HEK293 (cell line): ENCODE measurements around the gene AHRR.
"Not testable (repeated sequence)": the region's sequence is repeated elsewhere in the genome, so short reads cannot be mapped to it uniquely, and the experiment has no call there.

Experiments used
- CTCF ChIA-PET: fragments of 350-600 bp; formaldehyde crosslinking; extraction: SDS; loops from one replicate; lab custom pipeline; 2021; ENCODE audit warnings: antibody characterized with exemption; lab: Yijun Ruan, JAX
- POLR2A ChIA-PET: fragments of 300-600 bp; formaldehyde crosslinking; extraction: SDS; loops from one replicate; lab custom pipeline; 2020; ENCODE audit warnings: antibody characterized with exemption, inconsistent platforms; lab: Yijun Ruan, JAX
- H3K27ac ChIP-seq: fragments of 200-500 bp; sonication (Bioruptor generic); 2 replicates; pipeline ENCODE4 v1.5.1; 2014; ENCODE audit warnings: low read depth, low read length, control low read depth, inconsistent platforms; ENCODE audit errors: extremely low read depth
- H3K36me3 ChIP-seq, 2 experiments: fragments of 200-500 bp in 1 of 2; sonication (Bioruptor generic) in 1 of 2; 1 replicate in 1 of 2; 2 replicates in 1 of 2; pipeline ENCODE4 v1.5.1; 2014 to 2017; ENCODE audit warnings: inconsistent platforms in 2 of 2, low read length in 2 of 2; ENCODE audit not compliant: control insufficient read depth in 2 of 2, insufficient read depth in 1 of 2
- H3K4me1 ChIP-seq: fragments of 200-500 bp; sonication (Bioruptor generic); 2 replicates; pipeline ENCODE4 v1.5.1; 2014; ENCODE audit warnings: mild to moderate bottlenecking, low read length, inconsistent platforms; ENCODE audit not compliant: control insufficient read depth, insufficient read depth
- H3K4me3 ChIP-seq: 2 replicates; pipeline ENCODE4 v1.5.1; 2011; ENCODE audit warnings: low read depth, mild to moderate bottlenecking, control low read depth, low read length, moderate library complexity
- H3K9me3 ChIP-seq: fragments of 200-500 bp; sonication (Bioruptor generic); 2 replicates; pipeline ENCODE4 v1.5.1; 2014; ENCODE audit warnings: low read depth, low read length, inconsistent platforms; ENCODE audit not compliant: control insufficient read depth, insufficient read depth
- BCL11A ChIP-seq: fragments of 450-650 bp; formaldehyde crosslinking; IDR thresholded peaks from 2 replicates; pipeline ENCODE4 v1.5.1; 2016; ENCODE audit warnings: low read depth, missing biosample characterization, missing genetic modification characterization
- BCL11B ChIP-seq: fragments of 450-650 bp; formaldehyde crosslinking; IDR thresholded peaks from 2 replicates; pipeline ENCODE4 v1.5.1; 2016; ENCODE audit warnings: low read depth, missing biosample characterization, missing genetic modification characterization
- GLI4 ChIP-seq: fragments of 450-650 bp; formaldehyde crosslinking; IDR thresholded peaks from 2 replicates; pipeline ENCODE4 v1.5.1; 2016; ENCODE audit warnings: missing biosample characterization, missing genetic modification characterization
- KLF1 ChIP-seq: fragments of 450-650 bp; formaldehyde crosslinking; IDR thresholded peaks from 2 replicates; pipeline ENCODE4 v1.5.1; 2016; ENCODE audit warnings: missing biosample characterization, missing genetic modification characterization
- MYNN ChIP-seq: fragments of 450-650 bp; formaldehyde crosslinking; IDR thresholded peaks from 2 replicates; pipeline ENCODE4 v1.5.1; 2016; ENCODE audit warnings: missing biosample characterization, missing genetic modification characterization, borderline replicate concordance
- PRDM1 ChIP-seq: fragments of 450-650 bp; formaldehyde crosslinking; IDR thresholded peaks from 2 replicates; pipeline ENCODE4; 2016; ENCODE audit warnings: missing biosample characterization, missing genetic modification characterization
- SCRT2 ChIP-seq: fragments of 450-650 bp; formaldehyde crosslinking; IDR thresholded peaks from 2 replicates; pipeline ENCODE4 v1.5.1; 2016; ENCODE audit warnings: missing biosample characterization, missing genetic modification characterization
- ZNF354C ChIP-seq: fragments of 450-650 bp; formaldehyde crosslinking; IDR thresholded peaks from 2 replicates; pipeline ENCODE4 v1.5.1; 2016; ENCODE audit warnings: missing biosample characterization, missing genetic modification characterization, low read depth, borderline replicate concordance
- ZNF394 ChIP-seq: fragments of 450-650 bp; formaldehyde crosslinking; IDR thresholded peaks from 2 replicates; pipeline ENCODE4 v1.5.1; 2016; ENCODE audit warnings: missing biosample characterization, missing genetic modification characterization, mild to moderate bottlenecking, moderate library complexity, borderline replicate concordance
- ZNF561 ChIP-seq: fragments of 450-650 bp; IDR thresholded peaks from 2 replicates; pipeline ENCODE4 v1.5.1; 2018; ENCODE audit warnings: missing biosample characterization, missing genetic modification characterization, borderline replicate concordance
- ZNF571 ChIP-seq: fragments of 450-650 bp; formaldehyde crosslinking; IDR thresholded peaks from 2 replicates; pipeline ENCODE4 v1.5.0; 2017; ENCODE audit warnings: missing biosample characterization, missing genetic modification characterization
- ZNF585B ChIP-seq: fragments of 450-650 bp; formaldehyde crosslinking; IDR thresholded peaks from 2 replicates; pipeline ENCODE4 v1.5.1; 2016; ENCODE audit warnings: missing biosample characterization, missing genetic modification characterization
- ZNF785 ChIP-seq: fragments of 450-650 bp; formaldehyde crosslinking; IDR thresholded peaks from 2 replicates; pipeline ENCODE4 v1.5.1; 2016; ENCODE audit warnings: missing biosample characterization, missing genetic modification characterization
- ZNF837 ChIP-seq: fragments of 450-650 bp; formaldehyde crosslinking; IDR thresholded peaks from 2 replicates; pipeline ENCODE4 v1.5.1; 2016; ENCODE audit warnings: missing biosample characterization, missing genetic modification characterization
- ZNF843 ChIP-seq: fragments of 450-650 bp; formaldehyde crosslinking; IDR thresholded peaks from 2 replicates; pipeline ENCODE4 v1.5.1; 2016; ENCODE audit warnings: missing biosample characterization, missing genetic modification characterization
- TF ChIP-seq, protein P1 (sequence below): fragments of 450-650 bp; formaldehyde crosslinking; optimal IDR thresholded peaks from 2 replicates; pipeline ENCODE3; 2016; ENCODE audit warnings: missing biosample characterization, mild to moderate bottlenecking, missing genetic modification characterization
- TF ChIP-seq, protein P2 (sequence below): fragments of 450-650 bp; formaldehyde crosslinking; IDR thresholded peaks from 2 replicates; pipeline ENCODE4 v1.5.1; 2016; ENCODE audit warnings: missing biosample characterization, missing genetic modification characterization, borderline replicate concordance

AHRR gene

DNA sequence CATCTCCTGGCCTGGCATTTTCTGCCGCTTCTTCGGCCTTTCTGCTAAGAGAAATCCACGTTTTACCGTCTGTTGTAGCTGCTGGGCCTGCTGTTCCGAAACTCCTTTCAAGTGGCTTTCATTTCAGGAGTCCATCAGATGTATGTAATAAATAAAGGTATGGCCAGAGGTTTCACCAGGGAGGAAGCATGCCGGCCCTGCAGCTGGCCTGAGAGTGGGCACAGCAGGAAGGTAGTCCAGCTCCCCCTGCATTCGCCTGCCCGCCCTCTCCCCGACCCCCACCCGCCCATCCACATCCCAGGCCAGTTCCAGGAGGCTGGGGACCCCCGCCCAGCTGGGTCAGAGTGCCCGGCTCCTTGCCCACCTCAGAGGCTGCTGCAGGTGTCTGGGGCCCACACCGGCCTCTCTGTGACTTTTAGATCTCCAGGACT is 75.0 kb downstream of the AHRR start:
- H3K4me1 ChIP-seq, result peaks cover 20% of the 10 kb centered on the region
- POLR2A ChIA-PET, result interaction anchor here (0.7 kb wide), 1 partner anchor 152 kb away, joined by 3 read pairs; no protein-coding TSS in a partner anchor
- TF ChIP-seq ZNF837 (no peak), ZNF843 (tag by site-specific recombination) (no peak), GLI4 (no peak), ZNF394 (tag by site-specific recombination) (no peak), PRDM1 (tag by site-specific recombination) (no peak), ZNF785 (tag by site-specific recombination) (no peak), MYNN (no peak), ZNF571 (no peak), ZNF585B (tag by site-specific recombination) (no peak), ZNF561 (tag by site-specific recombination) (no peak)
- TF ChIP-seq, protein P1, sequence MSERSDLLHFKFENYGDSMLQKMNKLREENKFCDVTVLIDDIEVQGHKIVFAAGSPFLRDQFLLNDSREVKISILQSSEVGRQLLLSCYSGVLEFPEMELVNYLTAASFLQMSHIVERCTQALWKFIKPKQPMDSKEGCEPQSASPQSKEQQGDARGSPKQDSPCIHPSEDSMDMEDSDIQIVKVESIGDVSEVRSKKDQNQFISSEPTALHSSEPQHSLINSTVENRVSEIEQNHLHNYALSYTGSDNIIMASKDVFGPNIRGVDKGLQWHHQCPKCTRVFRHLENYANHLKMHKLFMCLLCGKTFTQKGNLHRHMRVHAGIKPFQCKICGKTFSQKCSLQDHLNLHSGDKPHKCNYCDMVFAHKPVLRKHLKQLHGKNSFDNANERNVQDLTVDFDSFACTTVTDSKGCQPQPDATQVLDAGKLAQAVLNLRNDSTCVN, result no peak
- TF ChIP-seq, protein P2, sequence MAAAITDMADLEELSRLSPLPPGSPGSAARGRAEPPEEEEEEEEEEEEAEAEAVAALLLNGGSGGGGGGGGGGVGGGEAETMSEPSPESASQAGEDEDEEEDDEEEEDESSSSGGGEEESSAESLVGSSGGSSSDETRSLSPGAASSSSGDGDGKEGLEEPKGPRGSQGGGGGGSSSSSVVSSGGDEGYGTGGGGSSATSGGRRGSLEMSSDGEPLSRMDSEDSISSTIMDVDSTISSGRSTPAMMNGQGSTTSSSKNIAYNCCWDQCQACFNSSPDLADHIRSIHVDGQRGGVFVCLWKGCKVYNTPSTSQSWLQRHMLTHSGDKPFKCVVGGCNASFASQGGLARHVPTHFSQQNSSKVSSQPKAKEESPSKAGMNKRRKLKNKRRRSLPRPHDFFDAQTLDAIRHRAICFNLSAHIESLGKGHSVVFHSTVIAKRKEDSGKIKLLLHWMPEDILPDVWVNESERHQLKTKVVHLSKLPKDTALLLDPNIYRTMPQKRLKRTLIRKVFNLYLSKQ (tag by site-specific recombination), result no peak
- TF ChIP-seq, all 188 proteins: peak for 0
- Histone ChIP-seq H3K9me3 (no peaks in the 10 kb centered on the region), H3K4me3 (no peak overlapping the region), H3K27ac (no peak overlapping the region), H3K36me3 (no peaks in the 10 kb centered on the region)
- CTCF ChIA-PET, result no interaction called here

DNA sequence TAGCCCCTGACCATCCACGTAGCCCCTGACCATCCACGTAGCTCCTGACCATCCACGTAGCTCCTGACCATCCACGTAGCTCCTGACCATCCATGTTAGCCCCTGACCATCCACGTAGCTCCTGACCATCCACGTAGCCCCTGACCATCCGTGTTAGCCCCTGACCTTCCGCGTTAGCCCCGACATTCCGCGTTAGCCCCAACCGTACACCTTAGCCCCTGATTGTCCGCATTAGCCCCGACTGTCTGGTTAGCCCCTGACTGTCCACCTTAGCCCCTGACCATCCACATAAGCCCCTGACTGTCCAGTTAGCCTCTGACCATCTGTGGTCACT is 76.6 kb downstream of the AHRR start:
- H3K27ac ChIP-seq, H3K36me3 ChIP-seq, POLR2A ChIA-PET, H3K9me3 ChIP-seq, H3K4me3 ChIP-seq: not testable (repeated sequence)
- CTCF ChIA-PET, result interaction anchor here (0.7 kb wide), 1 partner anchor 8 kb away, joined by 3 read pairs; no protein-coding TSS in a partner anchor
- H3K4me1 ChIP-seq, result peaks cover 20% of the 10 kb centered on the region
- peak; percentile 73; the same call in 1 of the 2 replicates for TF ChIP-seq BCL11A (tag by site-specific recombination)
- TF ChIP-seq BCL11B (tag by site-specific recombination), result peak; percentile 86; the same call in 1 of the 2 replicates

DNA sequence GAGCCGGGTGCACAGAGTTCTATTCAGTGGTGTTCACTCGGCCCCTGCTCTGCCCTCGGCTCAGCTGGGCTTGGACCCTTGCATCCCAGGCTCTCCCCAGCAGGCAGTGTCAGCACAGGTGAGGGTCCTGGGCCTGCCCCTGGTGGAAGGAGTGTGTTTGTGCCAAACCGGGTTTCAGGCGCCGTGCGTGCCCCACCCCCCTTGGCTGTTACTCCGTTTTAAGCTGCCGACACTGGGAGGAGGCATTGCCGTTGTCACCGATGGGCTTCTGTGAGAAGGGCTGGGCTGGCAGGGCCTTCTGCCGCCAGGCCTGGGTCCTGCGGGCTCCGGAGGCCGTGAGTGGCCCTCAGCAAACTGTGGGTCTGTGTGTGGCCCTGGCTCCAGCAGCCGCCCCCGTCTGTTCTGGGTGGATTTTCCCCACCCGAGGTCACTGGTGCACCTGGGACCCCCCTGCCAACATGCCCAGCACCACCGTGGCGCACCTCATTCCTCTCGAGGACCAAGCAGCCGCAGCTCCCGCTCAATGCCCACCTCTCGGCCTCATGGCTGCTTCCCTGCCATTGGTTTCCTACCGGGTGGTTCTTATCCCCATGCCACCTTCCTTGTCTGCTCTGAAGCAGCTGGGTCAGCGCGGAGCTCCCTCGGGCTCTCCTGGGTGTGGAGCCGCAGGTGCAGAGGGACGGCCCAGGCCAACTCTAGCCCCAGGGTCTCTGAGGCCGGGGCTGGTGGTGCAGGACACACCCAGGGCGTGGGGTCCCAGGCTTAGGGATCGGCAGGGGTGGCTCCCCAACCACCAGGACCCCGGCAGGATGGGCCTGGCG is 77.2 kb downstream of the AHRR start:
- no peaks in the 10 kb centered on the region for H3K36me3 ChIP-seq
- peak overlapping the region; percentile 91; the same call in 1 of the 2 replicates for H3K27ac ChIP-seq
- no peak overlapping the region for H3K4me3 ChIP-seq
- POLR2A ChIA-PET, result no interaction called here
- no peaks in the 10 kb centered on the region for H3K9me3 ChIP-seq
- peaks cover 18% of the 10 kb centered on the region for H3K4me1 ChIP-seq
- CTCF ChIA-PET, result interaction anchor here (0.7 to 0.9 kb wide), 2 partner anchors 8 to 35 kb away, joined by 3 to 5 read pairs; no protein-coding TSS in a partner anchor
- TF ChIP-seq SCRT2 (peak; percentile 66), KLF1 (peak; percentile 95), BCL11B (tag by site-specific recombination) (0 out of 2 replicates have a peak, but pooled peaks have one; percentile 2), ZNF354C (tag by site-specific recombination) (no peak), BCL11A (tag by site-specific recombination) (peak; percentile 9; the same call in 1 of the 2 replicates)
